DMS53 (cell line): ENCODE data around the gene TAF6L.
"Not testable (repeated sequence)": the region's sequence is repeated elsewhere in the genome, so short reads cannot be mapped to it uniquely, and the experiment has no call there.

Experiments
- DNase-seq: peaks from one replicate; lab custom pipeline; 2025; lab: John Stamatoyannopoulos, UW

The TAF6L gene, protein sequence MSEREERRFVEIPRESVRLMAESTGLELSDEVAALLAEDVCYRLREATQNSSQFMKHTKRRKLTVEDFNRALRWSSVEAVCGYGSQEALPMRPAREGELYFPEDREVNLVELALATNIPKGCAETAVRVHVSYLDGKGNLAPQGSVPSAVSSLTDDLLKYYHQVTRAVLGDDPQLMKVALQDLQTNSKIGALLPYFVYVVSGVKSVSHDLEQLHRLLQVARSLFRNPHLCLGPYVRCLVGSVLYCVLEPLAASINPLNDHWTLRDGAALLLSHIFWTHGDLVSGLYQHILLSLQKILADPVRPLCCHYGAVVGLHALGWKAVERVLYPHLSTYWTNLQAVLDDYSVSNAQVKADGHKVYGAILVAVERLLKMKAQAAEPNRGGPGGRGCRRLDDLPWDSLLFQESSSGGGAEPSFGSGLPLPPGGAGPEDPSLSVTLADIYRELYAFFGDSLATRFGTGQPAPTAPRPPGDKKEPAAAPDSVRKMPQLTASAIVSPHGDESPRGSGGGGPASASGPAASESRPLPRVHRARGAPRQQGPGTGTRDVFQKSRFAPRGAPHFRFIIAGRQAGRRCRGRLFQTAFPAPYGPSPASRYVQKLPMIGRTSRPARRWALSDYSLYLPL

GRCh38 chr11:62771144-62772021 lies at the start of gene TAF6L:
TSS of gene TAF6L (plus strand) at chr11:62771396. CDS start at chr11:62775784, 4,388 bp downstream.
- DNase-seq, result peak; percentile 99

DNA sequence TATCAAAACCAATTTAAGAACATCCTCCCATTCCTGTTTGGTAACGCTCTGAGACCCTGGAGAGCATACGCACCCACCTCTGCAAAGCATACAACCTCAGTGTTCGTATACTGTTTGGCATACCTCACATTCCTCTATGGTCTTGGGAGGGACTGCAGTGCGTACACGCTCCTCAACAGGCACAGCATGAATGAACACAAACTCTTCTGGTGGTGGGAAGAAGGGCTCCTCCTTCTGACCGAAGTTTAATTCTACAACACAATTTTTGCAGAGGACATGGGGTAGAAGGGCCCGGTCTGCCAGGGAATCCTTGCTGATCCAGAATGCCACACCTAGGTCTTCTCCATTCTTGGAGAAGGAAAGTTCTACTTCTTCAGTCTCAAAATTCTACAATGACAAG lies 49.2 kb upstream of the TAF6L start:
- no peak for DNase-seq

- DNase-seq, result no peak
These were observed 47.0 kb upstream of the TAF6L start for GRCh38 chr11:62724171-62724570.

DNA sequence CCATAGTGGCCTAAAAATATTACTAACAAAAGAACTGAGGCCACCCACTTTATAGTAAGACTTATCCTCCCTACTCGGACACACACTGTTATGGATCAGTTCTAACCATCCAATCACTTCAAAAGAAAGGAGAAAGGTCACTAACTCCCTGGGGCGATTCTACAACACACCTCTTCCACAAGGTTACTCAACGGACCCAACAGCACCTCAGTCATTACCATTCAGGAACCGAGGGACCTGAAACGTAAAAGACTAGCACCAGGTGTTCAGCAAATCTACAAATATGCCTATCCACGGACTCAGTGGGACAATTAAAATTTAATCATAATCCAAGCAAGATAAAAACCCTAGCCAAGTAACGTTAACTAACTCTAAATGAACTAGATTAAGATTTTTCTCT lies 45.5 kb upstream of the TAF6L start:
- DNase-seq, result peak; percentile 33

GRCh38 chr11:62726156-62726914 lies 44.9 kb upstream of the TAF6L start:
- DNase-seq, result peak; percentile 60

GRCh38 chr11:62726915-62727164 lies 44.4 kb upstream of the TAF6L start:
- no peak for DNase-seq

DNA sequence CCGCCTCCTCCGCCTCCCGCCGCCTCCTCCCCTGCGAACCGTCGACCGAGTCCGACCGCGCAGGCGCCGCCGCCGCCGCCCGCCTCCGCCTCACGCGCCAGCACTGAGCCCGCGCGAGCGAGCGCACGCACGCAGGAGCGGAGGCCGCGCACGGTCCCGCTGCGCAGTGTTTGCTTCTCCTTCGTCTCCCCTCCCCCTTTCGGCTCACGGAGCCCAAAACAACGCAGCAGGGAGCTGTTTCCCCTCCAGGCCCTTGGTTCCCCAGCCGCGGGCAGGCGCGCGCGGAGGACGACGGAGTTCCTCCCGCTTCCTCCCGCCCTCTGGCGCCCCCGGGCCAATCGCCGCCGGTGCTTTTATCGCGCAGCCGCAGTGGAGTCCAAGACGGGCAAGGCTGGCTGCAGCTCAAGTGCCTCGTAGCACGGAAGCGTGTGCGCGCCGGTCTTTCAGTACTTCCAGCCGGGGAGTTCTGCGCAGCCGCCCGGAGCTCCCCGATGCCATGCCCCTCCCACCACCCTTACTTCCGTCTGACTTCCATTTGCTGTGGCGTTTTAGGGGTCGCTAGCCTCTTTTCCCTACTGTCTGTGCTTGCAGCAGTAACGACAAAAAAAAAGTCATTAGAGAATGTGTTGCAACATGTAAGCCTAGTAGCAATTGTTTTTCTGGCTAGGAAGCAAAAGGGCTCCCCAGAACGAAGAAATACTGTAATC lies 43.9 kb upstream of the TAF6L start, which contains the start of gene HNRNPUL2:
Gene HNRNPUL2, minus strand, starts transcription at position 293 of the 707 bp plus-strand sequence. CDS start 301 bp downstream, outside the sequence.
- peak; percentile 100 for DNase-seq

GRCh38 chr11:62727872-62728170 lies 43.4 kb upstream of the TAF6L start:
- DNase-seq, result peak; percentile 99

- DNase-seq, result peak; percentile 95
These were observed 42.8 kb upstream of the TAF6L start, which contains the start of gene TTC9C for GRCh38 chr11:62728171-62728988. TSS of gene TTC9C (plus strand) at chr11:62728486. CDS start at chr11:62728849, 363 bp downstream.

- DNase-seq, result not testable (repeated sequence)
These were observed 41.1 kb upstream of the TAF6L start for GRCh38 chr11:62730076-62730475.

DNA sequence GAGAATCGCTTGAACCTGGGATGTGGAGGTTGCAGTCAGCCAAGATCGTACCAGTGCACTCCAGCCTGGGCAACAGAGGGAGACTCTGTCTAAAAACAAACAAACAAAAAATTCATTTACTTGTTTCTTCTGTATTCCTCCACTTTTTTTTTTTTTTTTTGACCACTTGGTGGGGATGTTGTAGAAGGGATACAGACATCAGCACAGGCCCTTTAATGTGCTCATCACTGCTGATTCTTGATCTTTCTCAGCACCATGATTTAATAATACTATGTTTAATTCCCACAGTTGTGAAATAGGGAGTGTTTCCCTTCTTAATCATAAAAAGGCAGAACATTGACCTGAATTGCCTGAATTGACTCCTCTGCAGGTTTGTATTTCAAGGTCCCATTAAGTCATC lies 38.4 kb upstream of the TAF6L start:
- peak; percentile 48 for DNase-seq

- DNase-seq, result no peak
These were observed 34.0 kb upstream of the TAF6L start for GRCh38 chr11:62737196-62737595.

DNA sequence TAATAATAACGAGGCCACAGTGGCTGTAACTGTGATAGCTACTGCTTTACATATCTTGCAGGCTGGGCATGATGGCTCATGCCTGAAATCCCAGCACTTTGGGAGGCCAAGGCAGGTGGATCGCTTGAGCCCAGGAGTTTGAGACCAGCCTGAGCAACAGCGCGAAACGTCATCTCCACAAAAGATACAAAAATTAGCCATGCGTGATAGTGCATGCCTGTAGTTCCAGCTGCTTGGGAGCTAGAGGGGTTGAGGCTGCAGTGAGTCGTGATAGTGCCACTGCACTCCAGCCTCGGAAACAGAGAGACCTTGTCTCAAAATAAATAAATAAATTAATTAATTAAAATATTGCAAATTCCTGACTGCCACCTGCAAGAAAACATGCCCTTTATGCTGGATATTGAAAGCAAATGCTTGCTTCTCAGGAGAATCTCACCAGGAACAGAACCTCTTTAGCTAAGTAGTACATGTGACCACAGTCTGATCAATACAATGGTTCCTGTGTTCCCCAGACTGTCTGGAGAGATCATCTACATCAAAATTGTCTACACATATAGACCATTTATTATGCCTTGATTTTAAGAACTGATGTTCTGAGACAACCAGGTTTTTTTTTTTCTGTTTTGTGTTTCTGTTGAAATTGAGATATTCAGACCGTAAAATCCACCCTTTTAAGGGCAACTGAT lies 23.6 kb upstream of the TAF6L start:
- DNase-seq, result no peak

DNA sequence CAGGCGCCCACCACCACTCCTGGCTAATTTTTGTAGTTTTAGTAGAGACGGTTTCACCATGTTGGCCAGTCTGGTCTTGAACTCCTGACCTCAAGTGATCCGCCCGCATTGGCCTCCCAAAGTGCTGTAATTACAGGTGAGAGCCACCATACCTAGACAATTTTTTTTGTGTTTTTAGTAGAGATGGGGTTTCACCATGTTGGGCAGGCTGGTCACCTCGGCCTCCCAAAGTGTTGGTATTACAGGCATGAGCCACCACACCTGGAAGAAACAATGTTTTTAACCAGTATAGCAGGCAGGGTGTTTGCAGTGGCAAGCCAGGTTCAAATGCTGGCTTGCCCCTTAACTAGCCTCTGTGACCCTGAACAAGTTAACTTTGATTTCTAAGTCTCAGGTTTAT lies 21.3 kb upstream of the TAF6L start:
- not testable (repeated sequence) for DNase-seq

DNA sequence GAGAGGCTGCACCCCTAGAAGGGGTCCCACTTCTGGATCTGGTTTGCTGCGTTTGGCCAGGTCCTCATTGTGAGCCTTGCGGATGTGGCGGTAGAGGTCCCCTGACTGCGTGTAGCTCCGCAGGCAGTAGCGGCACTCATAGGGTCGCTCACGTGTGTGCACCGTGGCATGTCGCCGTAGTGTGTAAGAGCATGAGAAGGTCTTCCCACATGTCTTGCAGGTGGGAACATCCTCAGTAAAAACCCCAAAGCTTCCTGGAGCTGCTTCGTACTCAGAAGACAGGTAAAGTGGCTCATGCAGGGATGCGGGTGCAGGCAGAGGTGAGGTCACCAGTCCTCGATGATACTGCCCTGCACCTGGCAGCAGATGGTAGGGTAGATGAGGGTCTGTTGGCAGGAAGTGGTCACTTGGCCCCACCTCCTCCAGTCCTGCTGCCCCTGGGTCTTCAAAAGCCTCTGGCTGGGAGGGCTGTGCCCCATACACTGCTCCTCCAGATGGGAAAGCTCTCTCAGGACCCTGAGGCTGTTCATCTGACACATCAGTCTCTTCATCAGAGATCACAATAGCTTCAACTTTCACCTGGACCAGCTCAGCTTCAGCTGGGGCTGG lies 18.9 kb upstream of the TAF6L start:
- no peak for DNase-seq

DNA sequence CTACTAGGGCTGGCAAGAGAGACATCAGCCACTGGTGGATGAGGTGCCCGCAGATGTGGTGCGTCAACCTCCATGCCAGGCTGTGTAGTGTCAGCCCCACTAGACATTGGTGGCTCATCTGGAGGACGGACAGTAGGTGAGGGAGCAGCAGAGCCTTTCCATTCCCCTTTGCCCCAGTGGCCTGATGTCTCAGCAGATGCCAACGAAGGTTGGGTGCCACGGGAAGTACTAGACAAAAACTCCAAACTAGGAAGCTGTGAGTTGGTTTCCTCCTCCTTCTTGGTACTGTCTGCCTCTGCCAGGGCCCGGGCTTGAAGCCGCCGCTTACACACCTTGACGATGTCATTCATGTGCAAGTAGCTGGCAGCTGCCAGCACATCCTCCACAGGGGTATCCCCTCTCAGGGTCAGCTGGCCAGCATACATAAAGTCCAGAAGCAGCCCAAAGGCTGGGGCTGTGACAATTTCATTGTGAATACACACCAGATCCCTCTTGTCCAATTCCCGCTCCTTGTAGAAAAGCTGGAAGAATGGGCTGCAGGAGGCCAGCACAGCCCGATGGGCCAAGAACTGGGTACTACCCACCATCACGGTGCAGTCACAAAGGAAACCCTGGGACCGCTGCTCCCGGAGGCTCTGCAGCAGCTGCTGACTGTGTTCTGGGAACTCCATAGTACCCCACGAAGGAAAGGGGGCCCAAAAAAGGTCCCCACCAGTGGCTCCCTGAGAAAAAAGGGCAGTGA lies 18.0 kb upstream of the TAF6L start:
- DNase-seq, result no peak

GRCh38 chr11:62753736-62754603 lies 17.2 kb upstream of the TAF6L start, which contains the start of gene ZBTB3:
TSS of gene ZBTB3 (minus strand) at chr11:62754160. CDS start at chr11:62753664, 496 bp downstream.
- peak; percentile 100 for DNase-seq
